COLO668 (cell line): ENCODE data around the gene SENP1.

ENCODE experiments used
- DNase-seq: peaks from one replicate; lab custom pipeline; 2025; ENCODE audit not compliant: unreplicated experiment; lab: John Stamatoyannopoulos, UW

Gene SENP1

GRCh38 chr12:48068457-48068856, 37.4 kb downstream of the SENP1 start:
- no peak for DNase-seq

- DNase-seq, result no peak
Observed at GRCh38 chr12:48067250-48067938, 38.5 kb downstream of the SENP1 start.

GRCh38 chr12:48065041-48065440, 40.8 kb downstream of the SENP1 start:
- no peak for DNase-seq

GRCh38 chr12:48063530-48063929, 42.3 kb downstream of the SENP1 start:
- no peak for DNase-seq

GRCh38 chr12:48061938-48062719, 43.8 kb downstream of the SENP1 start:
- DNase-seq, result no peak

GRCh38 chr12:48060474-48060873, 45.4 kb downstream of the SENP1 start:
- no peak for DNase-seq

- DNase-seq, result no peak
Observed at GRCh38 chr12:48058771-48059170, 47.1 kb downstream of the SENP1 start.

- no peak for DNase-seq
Observed at GRCh38 chr12:48054955-48055821, 50.7 kb downstream of the SENP1 start.

- DNase-seq, result no peak
Observed at GRCh38 chr12:48053883-48054282, 52.0 kb downstream of the SENP1 start.

GRCh38 chr12:48053122-48053521, 52.8 kb downstream of the SENP1 start:
- DNase-seq, result no peak

GRCh38 chr12:48051681-48052080, 54.2 kb downstream of the SENP1 start:
- DNase-seq, result no peak

- DNase-seq, result no peak
Observed at GRCh38 chr12:48050174-48050573, 55.7 kb downstream of the SENP1 start.

- no peak for DNase-seq
Observed at GRCh38 chr12:48045965-48046518, 59.8 kb downstream of the SENP1 start.

- no peak for DNase-seq
Observed at GRCh38 chr12:48045061-48045846, 60.6 kb downstream of the SENP1 start.

- DNase-seq, result no peak
Observed at GRCh38 chr12:48044396-48044795, 61.5 kb downstream of the SENP1 start.

- no peak for DNase-seq
Observed at GRCh38 chr12:48043771-48044170, 62.1 kb downstream of the SENP1 start.

GRCh38 chr12:48041591-48042423, 64.1 kb downstream of the SENP1 start:
- no peak for DNase-seq

GRCh38 chr12:48040354-48040753, 65.5 kb downstream of the SENP1 start:
- no peak for DNase-seq

- no peak for DNase-seq
Observed at GRCh38 chr12:48039151-48039550, 66.7 kb downstream of the SENP1 start.

- no peak for DNase-seq
Observed at GRCh38 chr12:48038085-48038484, 67.8 kb downstream of the SENP1 start.
